DND-41 (cell line): ENCODE results near the gene KATNIP.

ENCODE experiments used
- EZH2 ChIP-seq: IDR thresholded peaks from 3 replicates; pipeline ENCODE4 v1.6.1; 2012; ENCODE audit warnings: borderline replicate concordance, low read depth, mild to moderate bottlenecking, moderate library complexity, low read length, inconsistent platforms; ENCODE audit not compliant: severe bottlenecking
- TF ChIP-seq, protein P1 (sequence below): IDR thresholded peaks from 2 replicates; pipeline ENCODE4 v1.5.1; 2012; ENCODE audit warnings: borderline replicate concordance, low read length, moderate library complexity, mild to moderate bottlenecking; ENCODE audit not compliant: poor library complexity, severe bottlenecking; ENCODE audit errors: extremely low read depth

DNA sequence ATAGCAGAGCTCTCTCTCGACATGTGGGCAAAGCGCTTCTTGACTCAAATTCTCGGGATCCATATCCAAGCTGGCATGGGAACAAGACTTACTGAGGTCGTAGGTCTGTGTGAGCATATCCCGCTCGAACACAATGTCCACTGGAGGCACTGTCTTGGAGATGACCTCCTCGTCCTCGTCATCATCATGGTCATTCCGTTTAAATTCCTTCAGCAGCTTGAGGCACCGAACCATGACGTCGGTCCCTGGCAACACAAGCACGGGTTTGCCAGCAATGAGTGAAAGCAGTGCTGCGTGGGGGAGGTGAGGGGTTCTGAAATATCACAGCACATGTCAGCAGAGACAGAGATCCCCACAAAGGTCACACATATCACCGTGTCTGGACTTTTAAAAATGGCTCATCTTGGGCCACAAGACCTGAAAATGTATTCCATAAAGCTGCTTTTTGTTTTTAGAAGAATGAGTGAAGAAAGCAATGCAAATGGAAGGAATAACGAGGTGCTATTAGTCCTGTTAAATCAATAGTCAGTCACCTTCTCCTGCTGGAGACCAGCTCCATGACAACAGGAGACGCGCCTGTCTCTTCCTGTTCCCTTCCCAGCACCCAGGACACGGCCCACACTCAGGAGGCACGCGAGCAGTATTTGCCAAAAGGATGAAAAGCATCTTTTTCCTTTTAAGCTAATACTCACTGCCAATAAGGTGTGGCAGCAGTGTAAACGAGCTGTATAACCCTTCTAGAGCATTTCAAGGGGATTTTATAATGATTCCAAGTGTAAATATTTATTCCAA, 38.1 kb upstream of the KATNIP start:
- TF ChIP-seq, protein P1, sequence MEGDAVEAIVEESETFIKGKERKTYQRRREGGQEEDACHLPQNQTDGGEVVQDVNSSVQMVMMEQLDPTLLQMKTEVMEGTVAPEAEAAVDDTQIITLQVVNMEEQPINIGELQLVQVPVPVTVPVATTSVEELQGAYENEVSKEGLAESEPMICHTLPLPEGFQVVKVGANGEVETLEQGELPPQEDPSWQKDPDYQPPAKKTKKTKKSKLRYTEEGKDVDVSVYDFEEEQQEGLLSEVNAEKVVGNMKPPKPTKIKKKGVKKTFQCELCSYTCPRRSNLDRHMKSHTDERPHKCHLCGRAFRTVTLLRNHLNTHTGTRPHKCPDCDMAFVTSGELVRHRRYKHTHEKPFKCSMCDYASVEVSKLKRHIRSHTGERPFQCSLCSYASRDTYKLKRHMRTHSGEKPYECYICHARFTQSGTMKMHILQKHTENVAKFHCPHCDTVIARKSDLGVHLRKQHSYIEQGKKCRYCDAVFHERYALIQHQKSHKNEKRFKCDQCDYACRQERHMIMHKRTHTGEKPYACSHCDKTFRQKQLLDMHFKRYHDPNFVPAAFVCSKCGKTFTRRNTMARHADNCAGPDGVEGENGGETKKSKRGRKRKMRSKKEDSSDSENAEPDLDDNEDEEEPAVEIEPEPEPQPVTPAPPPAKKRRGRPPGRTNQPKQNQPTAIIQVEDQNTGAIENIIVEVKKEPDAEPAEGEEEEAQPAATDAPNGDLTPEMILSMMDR, result no peak
- TF ChIP-seq EZH2, result no peak
